HG02870 (cell line): ENCODE results near the gene PROC.
"Not testable (repeated sequence)": the region's sequence is repeated elsewhere in the genome, so short reads cannot be mapped to it uniquely, and the experiment has no call there.

Experiments
- ATAC-seq: cut with Tn5 transposase; IDR thresholded peaks from one replicate; pipeline ENCODE4 v1.9.1; 2021; ENCODE audit warnings: mild to moderate bottlenecking, moderate library complexity; ENCODE audit not compliant: unreplicated experiment

Gene PROC

DNA sequence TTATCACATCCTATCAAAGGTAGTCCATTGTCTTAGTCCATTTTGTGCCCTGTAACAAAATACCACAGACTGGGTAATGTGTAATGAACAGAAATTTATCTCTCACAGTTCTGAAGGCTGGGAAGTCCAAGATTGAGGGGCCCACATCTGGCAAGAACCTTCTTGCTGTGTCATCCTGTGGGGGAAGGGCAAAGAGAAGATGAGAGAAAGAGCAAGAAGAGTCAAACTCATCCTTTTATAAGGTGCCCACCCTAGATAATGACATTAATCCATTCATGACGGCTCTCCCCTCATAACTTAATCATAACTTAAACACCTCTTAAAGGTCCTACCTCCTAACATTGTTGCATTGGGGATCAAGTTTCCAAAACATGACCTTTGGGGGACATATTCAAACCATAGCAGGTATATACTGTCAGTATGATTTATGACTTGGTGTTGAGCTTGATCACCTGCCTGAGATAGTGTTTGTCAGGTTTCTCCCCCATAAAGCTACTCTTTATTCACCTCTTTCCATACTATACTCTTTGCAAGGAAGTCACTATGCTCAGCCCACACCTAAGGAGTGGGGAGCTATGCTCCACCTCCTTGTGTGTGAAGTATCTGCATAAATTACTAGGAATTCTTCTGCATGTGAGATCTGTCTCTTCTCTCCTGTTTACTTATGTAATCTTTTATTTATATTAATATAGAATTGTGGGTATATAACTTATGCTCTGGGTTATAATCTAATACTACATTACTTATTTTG lies 25.2 kb upstream of the PROC start:
- ATAC-seq = no peak

DNA sequence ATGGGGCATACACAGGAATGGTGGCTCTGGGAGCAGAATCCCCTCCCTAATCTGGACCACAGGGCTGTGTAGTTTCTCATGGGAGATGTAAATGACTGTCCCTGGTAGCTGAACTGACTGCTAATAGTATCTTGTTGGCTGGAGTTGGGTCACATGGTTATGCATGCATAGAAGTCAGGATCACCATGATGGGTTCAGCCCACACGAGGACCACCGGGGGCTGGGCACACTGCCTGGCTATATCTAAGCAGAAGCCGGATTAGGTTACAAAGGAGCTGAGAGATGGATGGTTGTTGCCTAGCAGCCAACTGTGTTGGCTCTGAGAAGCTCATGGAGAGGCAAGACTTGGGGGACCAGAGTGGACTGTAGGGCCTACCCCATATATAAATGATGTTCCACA lies 23.7 kb upstream of the PROC start:
- no peak for ATAC-seq

DNA sequence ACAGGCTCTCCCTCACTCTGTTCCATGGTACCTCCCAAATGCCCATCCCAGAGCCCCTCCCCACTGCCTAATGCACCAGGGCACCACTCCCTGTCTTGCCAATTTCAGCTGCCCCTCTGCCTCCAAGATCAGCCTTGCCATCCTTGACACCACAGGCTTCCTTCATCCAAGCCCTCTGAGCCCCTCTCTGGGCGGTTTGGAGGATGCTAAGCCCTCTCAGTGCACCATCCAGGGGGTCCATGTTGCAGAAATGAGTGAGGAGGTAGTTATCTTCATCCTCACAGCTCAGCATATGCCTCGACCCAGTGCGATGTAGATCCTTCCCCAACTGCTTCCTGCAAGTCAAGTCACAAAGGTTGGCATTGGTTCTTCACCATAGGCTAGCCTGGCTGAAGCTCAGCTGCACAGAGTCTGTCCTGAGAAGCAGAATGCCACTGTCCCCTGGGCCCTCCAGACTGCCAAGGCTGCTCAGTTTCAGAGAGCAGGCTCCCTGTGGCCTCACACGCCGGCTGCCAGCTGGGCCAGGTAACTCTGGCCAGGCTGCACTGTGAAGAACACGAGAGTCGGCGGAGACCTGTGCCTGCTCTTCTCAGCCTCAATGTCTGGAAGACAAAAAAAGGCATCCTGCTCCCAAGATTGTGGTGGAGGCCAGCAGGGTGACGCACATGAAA lies 20.5 kb upstream of the PROC start:
- no peak for ATAC-seq

DNA sequence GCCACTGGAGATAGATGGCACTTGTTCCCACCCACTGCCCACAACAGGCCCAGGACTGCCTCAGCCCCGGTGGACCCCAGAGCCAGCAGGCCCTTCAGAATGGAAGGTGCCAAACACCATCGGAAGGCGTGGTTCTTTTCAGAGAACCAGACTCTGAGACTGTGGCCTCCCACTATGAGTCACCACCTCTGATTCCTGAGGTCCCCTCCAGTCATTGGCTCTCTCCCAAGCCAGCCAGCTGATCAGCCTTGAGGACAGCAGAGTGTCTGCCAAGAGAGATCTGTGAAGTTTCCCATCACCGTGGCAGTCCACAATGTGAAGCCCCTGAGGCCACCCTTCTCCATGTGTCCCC lies 20.0 kb upstream of the PROC start:
- peak; percentile 95 for ATAC-seq

GRCh38 chr2:127400533-127400896 lies 17.7 kb upstream of the PROC start:
- no peak for ATAC-seq

DNA sequence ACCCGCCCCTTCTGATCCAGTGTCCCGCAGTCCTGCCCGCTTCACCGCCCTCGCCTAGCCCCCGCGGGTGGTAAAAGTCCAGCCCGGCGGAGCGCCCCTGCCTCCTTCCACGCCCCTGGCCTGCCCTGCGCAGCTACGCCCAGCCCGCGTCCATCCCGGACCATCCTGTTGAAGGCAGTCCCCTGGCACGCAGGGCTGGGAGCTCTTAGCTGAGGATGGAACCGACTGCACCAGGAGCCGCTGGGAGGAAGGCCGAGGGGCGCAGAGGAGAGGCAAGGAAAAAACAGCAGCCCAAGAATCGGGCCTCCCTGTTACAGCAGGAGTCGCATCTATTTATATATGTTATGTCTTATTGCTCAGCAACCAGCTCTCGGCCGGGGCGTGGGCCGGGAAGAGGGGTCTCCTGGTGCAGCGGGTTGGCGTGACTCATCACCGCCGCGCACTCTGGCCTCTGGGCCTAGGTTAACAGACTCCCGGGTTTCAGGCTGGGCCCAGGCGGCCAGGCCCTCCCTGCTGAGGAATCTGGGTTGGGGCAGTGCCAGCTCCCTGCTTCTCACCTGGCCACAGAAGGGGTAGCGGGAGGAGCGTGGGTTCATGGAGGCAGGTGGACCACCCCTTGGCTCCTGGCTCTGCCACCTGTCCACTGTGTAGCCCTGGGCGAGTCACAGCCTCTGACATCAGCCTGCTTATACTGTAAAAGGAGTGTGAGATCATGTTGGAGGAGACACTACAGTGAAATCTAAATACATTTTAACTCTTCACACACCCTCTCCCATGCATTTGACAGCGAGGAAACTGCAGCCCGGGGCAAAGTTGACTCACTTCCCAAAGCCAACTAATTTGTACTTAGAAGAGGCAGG lies 17.1 kb upstream of the PROC start:
- ATAC-seq = no peak

DNA sequence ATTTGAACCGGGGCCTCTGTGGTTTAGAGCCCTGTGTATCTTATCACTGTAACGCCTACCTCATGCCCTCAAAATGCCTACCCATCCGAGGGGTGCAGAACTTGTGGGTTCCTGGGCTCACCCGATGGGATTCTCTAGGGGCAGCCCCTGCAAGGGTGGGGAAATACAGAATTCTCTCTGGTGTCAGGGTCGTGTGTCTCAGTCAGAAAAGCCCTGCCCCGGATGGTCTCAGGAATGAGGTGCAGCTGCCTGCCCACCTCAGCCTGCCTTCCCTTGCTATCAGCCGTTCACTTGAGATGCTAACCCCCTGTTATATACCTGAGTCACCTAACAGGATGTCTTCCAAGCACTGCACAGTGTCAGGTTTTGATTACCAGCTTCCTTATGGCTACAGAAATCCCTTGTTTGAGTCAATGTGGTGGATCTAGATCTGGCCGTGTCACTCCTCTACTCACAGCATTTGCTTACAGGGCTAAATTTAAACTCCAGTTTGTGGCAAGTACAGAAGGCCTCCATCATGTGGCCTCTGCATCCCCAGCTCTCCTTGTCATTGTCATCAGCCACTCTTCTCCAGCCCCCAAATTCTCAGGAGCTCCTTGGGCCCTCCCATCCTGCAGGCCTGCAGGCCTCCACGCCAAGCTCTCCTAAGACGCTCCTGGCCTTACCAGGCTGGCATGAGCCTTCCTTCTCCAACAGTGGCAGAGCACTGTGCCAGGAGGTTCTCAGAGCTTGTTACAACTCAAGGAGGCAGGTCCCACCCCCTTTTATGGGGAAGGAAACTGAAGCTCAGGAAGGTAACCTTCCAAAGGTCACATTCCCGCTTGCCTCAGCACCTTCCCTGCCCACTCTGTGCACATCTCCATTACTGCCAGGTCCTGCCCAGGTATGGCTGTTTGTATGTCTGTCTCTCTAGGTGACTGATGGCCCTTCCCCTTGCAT lies 16.2 kb upstream of the PROC start:
- peak; percentile 43 for ATAC-seq

GRCh38 chr2:127403460-127403859 lies 14.8 kb upstream of the PROC start:
- no peak for ATAC-seq

GRCh38 chr2:127404466-127405254 lies 13.6 kb upstream of the PROC start:
- ATAC-seq = no peak

- ATAC-seq = no peak
Observed at GRCh38 chr2:127405255-127405610, 13.0 kb upstream of the PROC start.

DNA sequence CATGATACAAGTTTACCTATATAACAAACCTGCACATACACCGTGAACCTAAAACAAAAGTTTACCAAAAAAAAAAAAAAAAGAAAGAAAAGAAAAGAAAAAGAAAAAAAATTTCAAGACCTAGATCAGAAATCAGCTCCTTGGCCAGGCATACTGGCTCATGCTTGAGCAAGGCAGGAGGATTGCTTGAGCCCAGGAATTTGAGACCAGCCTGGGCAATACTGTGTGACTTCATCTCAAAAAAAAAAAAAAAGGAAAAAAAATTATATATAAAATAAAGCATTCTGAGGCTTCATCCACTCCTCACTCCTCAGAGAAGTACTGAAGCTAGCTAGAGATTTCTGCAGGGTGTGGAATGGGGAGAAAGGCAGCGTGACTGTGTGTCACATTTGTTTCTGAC lies 11.8 kb upstream of the PROC start:
- no peak for ATAC-seq

DNA sequence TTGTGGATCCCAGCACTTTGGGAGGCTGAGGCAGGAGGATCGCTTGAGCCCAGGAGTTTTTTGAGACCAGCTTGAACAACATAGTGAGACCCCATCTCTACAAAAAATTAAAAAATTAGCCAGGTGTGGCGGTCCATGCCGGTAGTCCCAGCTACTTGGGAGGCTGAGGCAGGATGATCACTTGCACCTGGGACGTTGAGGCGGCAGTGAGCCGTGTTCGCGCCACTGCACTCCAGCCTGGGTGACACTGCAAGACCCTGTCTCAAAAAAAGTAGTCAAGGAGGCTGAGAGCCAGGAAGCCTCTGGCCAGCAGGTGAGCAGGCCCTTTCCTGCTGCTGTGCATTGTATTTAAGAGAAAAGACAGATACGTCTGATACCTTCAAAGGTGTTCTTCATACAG lies 11.1 kb upstream of the PROC start:
- no peak for ATAC-seq

- peak; percentile 14 for ATAC-seq
Observed at GRCh38 chr2:127407661-127408003, 10.6 kb upstream of the PROC start.

- ATAC-seq = peak; percentile 32
Observed at GRCh38 chr2:127408004-127408806, 10.0 kb upstream of the PROC start.

- no peak for ATAC-seq
Observed at GRCh38 chr2:127408807-127409099, 9.5 kb upstream of the PROC start.

DNA sequence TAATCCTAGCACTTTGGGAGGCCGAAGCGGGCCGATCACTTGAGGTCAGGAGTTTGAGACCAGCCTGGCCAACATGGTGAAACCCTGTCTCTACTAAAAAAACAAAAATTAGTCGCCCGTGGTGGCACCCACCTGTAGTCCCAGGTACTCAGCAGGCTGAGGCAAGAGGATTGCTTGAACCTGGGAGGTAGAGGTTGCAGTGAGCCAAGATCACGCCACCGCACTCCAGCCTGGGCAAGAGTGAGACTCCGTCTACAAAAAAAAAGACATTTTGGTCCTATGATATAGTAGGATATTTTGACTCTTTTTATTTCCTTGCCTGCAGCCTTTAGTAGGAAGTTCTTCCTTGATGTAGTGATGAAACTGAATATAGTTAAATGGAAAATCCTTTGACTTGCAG lies 8.5 kb upstream of the PROC start:
- ATAC-seq = not testable (repeated sequence)

- peak; percentile 63 for ATAC-seq
Observed at GRCh38 chr2:127410871-127411652, 7.2 kb upstream of the PROC start.

DNA sequence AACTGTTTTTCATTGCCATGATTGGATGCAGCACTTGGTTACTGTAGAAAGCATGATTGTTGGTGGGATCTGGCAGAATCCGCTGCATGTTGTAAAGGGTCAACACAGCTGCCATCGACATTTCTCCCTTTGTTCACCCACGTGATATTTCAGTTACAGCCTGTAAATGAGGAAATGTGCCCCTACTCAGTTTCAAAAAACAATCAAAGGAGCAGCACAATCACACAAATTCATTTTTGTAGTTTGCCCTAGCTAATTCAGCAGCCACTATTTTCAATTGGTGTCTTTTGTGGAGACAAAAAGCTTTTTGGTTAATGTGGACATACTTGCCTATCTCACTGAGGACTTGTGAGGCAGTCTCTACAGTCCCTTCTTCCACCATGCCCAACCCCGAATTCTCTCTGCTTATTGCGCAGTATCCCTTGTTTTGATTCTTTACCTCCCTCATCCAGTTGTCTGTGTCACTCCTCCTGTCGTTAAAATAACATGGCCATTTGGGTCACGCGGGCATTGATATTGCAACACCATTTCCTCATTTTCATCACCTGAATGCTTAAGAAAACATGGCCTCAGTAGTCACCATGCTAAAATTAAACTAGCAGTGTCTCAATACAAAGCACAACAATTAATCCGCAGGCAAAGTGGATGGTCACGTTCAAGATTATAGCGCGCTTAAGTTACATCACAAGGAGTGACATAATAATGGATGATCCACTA lies 6.4 kb upstream of the PROC start:
- ATAC-seq = no peak
